ENCODE results near the gene SMYD3. TPM values are rescaled to one million over a fixed set of nuclear protein-coding genes. Genes with fewer than 3 reads are reported as not detected.

Gene SMYD3
- total and polyA plus RNA-seq, 9 of the 15 experiments (the other 6 are each of a cell fraction or from before 2014, with no cell fraction given), result 128 to 440 (median 197) TPM

DNA sequence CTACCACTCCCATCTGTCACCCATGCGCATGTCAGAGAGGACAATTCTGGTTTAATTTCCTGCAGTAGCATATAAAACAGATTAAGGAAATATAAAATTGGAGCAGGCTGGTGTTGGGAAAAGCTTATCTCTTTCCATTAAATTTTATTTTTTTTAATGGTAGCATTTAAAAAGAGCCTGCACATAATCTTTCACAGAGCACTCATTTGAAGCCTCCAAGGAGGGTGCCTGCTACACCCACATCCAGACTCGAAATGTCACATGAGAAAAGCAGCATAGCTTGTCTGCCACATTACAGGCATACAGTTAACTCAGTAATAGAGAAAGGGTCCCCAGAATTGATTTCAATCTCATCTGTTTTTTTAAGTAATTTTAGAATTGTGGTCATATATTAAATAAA, 753.3 kb downstream of the SMYD3 start (continued):
- TF ChIP-seq, protein P1, sequence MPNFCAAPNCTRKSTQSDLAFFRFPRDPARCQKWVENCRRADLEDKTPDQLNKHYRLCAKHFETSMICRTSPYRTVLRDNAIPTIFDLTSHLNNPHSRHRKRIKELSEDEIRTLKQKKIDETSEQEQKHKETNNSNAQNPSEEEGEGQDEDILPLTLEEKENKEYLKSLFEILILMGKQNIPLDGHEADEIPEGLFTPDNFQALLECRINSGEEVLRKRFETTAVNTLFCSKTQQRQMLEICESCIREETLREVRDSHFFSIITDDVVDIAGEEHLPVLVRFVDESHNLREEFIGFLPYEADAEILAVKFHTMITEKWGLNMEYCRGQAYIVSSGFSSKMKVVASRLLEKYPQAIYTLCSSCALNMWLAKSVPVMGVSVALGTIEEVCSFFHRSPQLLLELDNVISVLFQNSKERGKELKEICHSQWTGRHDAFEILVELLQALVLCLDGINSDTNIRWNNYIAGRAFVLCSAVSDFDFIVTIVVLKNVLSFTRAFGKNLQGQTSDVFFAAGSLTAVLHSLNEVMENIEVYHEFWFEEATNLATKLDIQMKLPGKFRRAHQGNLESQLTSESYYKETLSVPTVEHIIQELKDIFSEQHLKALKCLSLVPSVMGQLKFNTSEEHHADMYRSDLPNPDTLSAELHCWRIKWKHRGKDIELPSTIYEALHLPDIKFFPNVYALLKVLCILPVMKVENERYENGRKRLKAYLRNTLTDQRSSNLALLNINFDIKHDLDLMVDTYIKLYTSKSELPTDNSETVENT (CRISPR knock-in tag; IDR thresholded peaks at IDR 0.05), result no peak
- TF ChIP-seq EGR1 (conservative IDR thresholded peaks at IDR 0.05) (no peak), DEAF1 (CRISPR knock-in tag; IDR thresholded peaks at IDR 0.05) (no peak), SMARCA4 (IDR thresholded peaks at IDR 0.05) (no peak)

GRCh38 chr1:245752561-245752960, 754.5 kb downstream of the SMYD3 start:
- peaks cover 66% of the 10 kb centered on the region; the same call in 2 of the 3 replicates for H3K36me3 ChIP-seq (ENCODE audit: control insufficient read depth, insufficient read depth, low read length)
- H2AFZ ChIP-seq (ENCODE audit: low read depth, low read length), result no peak overlapping the region
- no peak overlapping the region for H3K4me3 ChIP-seq
- POLR2A ChIA-PET, result no interaction called here
- ATAC-seq (no peak), DNase-seq (ENCODE audit: extremely low read depth in 1 of 4, low spot score in 3 of 4) (no peak), FAIRE-seq (no peak)
- 86% methylated on average over 3 of the region's 3 CpGs for WGBS (ENCODE audit: insufficient coverage, low coverage, missing lambda C conversion rate)
- H4K20me1 ChIP-seq (replicated peaks; ENCODE audit: control insufficient read depth, insufficient read depth, low read length), result no peaks in the 10 kb centered on the region
- H3K9me3 ChIP-seq (replicated peaks; ENCODE audit: control insufficient read depth, insufficient read depth, low read depth, low read length), result no peaks in the 10 kb centered on the region
- H3K4me1 ChIP-seq (replicated peaks in 1 of 2; ENCODE audit: control insufficient read depth in 2 of 2, insufficient read depth in 2 of 2, low read length in 2 of 2), result no peaks in the 10 kb centered on the region
- in situ Hi-C loops (cut with MboI), result no loop called here
- no peak overlapping the region for H3K9ac ChIP-seq (ENCODE audit: insufficient read depth in 1 of 2, low read depth in 2 of 2, low read length in 2 of 2)
- no peak overlapping the region for H3K27ac ChIP-seq (ENCODE audit: extremely low read depth, low read depth, low read length)
- no TSS peak for BruUV-seq (replicated peaks)
- no peak overlapping the region for H3K4me2 ChIP-seq (ENCODE audit: insufficient read depth, low read length)
- no peaks in the 10 kb centered on the region; a peak in 1 of 5 replicates for H3K27me3 ChIP-seq (ENCODE audit: control insufficient read depth in 2 of 2, insufficient read depth in 2 of 2, low read length in 2 of 2)
- no peaks in the 10 kb centered on the region for H3K79me2 ChIP-seq (ENCODE audit: control insufficient read depth, insufficient read depth, low read length)
- no peaks in the 10 kb centered on the region for H3K9me1 ChIP-seq (ENCODE audit: control insufficient read depth, insufficient read depth, low read length)
- CTCF ChIA-PET (ENCODE audit: low intra/inter-chr PET ratio), result no interaction called here
- intact Hi-C loops (cut with micrococcal nuclease), result no loop called here
- TF ChIP-seq, protein P2, sequence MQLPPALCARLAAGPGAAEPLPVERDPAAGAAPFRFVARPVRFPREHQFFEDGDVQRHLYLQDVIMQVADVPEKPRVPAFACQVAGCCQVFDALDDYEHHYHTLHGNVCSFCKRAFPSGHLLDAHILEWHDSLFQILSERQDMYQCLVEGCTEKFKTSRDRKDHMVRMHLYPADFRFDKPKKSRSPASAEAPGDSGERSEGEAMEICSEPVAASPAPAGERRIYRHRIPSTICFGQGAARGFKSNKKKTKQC (CRISPR knock-in tag; IDR thresholded peaks at IDR 0.05), result no peak
- TF ChIP-seq TRIM25 (IDR thresholded peaks at IDR 0.05; ENCODE audit: borderline replicate concordance), result no peak
- TF ChIP-seq POLR2H (tag; IDR thresholded peaks at IDR 0.05; ENCODE audit: low read depth), result no peak
- no peak for TF ChIP-seq HNRNPH1 (optimal IDR thresholded peaks at IDR 0.05; ENCODE audit: low read depth, low read length)
- no peak for TF ChIP-seq STAG1 (CRISPR knock-in tag; IDR thresholded peaks at IDR 0.05; ENCODE audit: borderline replicate concordance)
- TF ChIP-seq ZNF197 (CRISPR knock-in tag; IDR thresholded peaks at IDR 0.05; ENCODE audit: low read depth), result no peak
- TF ChIP-seq KLF6 (CRISPR knock-in tag; IDR thresholded peaks at IDR 0.05; ENCODE audit: borderline replicate concordance), result no peak
- TF ChIP-seq, protein P3, sequence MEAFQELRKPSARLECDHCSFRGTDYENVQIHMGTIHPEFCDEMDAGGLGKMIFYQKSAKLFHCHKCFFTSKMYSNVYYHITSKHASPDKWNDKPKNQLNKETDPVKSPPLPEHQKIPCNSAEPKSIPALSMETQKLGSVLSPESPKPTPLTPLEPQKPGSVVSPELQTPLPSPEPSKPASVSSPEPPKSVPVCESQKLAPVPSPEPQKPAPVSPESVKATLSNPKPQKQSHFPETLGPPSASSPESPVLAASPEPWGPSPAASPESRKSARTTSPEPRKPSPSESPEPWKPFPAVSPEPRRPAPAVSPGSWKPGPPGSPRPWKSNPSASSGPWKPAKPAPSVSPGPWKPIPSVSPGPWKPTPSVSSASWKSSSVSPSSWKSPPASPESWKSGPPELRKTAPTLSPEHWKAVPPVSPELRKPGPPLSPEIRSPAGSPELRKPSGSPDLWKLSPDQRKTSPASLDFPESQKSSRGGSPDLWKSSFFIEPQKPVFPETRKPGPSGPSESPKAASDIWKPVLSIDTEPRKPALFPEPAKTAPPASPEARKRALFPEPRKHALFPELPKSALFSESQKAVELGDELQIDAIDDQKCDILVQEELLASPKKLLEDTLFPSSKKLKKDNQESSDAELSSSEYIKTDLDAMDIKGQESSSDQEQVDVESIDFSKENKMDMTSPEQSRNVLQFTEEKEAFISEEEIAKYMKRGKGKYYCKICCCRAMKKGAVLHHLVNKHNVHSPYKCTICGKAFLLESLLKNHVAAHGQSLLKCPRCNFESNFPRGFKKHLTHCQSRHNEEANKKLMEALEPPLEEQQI (IDR thresholded peaks at IDR 0.05), result no peak
- no peak for TF ChIP-seq ZNF316 (IDR thresholded peaks at IDR 0.05)

Data from K562 (cell line).